Epithelial cell of proximal tubule (primary cell): ENCODE data around the gene SUSD1. TPM values are rescaled to one million over a fixed set of nuclear protein-coding genes. Genes with fewer than 3 reads are reported as not detected.
"Not testable (repeated sequence)": the region's sequence is repeated elsewhere in the genome, so short reads cannot be mapped to it uniquely, and the experiment has no call there.

ENCODE experiments used
- DNase-seq: peaks from one replicate; pipeline ENCODE4 v3.0.0-alpha.2; 2011; ENCODE audit warnings: low read depth
- H3K4me3 ChIP-seq: 2 replicates; pipeline ENCODE4 v1.5.1; 2011; ENCODE audit warnings: low read depth, mild to moderate bottlenecking, low read length
- total RNA-seq: library from RNA; depleted of rRNA; stranded (reverse); fragments of >200 nt; gene quantifications from 2 replicates; pipeline ENCODE4 v1.2.3, GENCODE V29; 2015
- TF ChIP-seq, protein P1 (sequence below): conservative IDR thresholded peaks from 2 replicates; pipeline ENCODE4 v1.5.1; 2012; ENCODE audit warnings: low read depth, mild to moderate bottlenecking, low read length

SUSD1 gene
- total RNA-seq, 1 donor from 2014 or later: 37.4 TPM

DNA sequence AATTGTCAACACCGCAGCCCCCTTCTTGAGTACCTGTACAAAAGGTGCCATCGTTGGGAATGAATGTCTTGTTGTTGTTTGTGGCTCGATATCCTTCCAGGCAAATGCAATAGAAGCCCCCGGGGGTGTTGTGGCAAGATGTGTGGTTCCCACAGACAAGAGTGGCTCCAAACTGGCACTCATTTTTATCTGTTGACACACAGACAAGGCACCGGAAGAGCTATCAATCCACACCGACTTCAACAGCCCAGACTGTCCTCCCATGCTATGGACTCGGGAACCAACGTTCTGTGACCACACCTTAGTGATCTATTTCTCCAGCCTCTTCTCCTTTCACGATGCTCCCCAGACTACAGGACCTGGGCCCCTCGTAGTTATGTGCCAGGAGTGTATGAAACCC is 25.9 kb downstream of the SUSD1 start:
- no peak for DNase-seq
- H3K4me3 ChIP-seq: no peak overlapping the region
- TF ChIP-seq, protein P1, sequence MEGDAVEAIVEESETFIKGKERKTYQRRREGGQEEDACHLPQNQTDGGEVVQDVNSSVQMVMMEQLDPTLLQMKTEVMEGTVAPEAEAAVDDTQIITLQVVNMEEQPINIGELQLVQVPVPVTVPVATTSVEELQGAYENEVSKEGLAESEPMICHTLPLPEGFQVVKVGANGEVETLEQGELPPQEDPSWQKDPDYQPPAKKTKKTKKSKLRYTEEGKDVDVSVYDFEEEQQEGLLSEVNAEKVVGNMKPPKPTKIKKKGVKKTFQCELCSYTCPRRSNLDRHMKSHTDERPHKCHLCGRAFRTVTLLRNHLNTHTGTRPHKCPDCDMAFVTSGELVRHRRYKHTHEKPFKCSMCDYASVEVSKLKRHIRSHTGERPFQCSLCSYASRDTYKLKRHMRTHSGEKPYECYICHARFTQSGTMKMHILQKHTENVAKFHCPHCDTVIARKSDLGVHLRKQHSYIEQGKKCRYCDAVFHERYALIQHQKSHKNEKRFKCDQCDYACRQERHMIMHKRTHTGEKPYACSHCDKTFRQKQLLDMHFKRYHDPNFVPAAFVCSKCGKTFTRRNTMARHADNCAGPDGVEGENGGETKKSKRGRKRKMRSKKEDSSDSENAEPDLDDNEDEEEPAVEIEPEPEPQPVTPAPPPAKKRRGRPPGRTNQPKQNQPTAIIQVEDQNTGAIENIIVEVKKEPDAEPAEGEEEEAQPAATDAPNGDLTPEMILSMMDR: no peak

DNA sequence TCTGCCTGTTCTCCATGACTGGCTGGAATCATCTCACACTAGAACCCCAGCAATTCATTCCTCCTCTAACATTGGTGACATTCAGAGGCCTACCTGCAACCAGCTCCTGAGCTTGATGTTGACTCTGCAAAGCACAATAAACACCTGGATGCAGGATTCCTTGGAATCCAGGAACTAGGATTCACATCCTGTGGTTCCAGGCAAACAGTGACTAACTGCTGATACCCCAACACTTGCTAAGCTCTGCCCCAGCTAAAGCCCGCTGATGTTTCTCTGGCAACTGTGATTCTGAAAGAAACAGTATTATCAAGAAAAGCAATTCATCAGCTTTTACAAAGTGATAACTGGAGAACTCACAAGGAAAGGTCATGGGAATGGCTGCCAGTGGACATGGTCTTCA is 29.2 kb downstream of the SUSD1 start:
- DNase-seq: no peak
- no peak overlapping the region for H3K4me3 ChIP-seq
- TF ChIP-seq, protein P1: no peak

DNA sequence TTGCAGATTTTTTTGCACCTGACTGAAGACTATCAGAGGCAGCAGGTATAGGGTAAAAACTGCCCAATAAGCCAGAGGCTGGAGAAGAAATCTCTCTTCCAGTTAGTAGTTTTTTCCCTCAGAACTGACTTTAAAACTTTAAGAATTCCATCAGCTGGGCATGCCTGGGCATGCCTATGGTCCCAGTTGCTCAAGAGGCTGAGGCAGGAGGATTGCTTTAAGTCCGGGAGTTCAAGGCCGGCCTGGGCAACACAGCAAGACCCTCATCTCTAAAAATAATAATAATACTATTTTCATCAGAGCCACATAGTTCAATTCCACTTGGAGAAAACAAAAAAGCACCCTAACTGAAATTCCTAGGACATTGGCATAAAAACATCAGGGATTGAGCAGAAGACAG is 30.3 kb downstream of the SUSD1 start:
- no peak for DNase-seq
- TF ChIP-seq, protein P1: no peak
- no peak overlapping the region for H3K4me3 ChIP-seq

DNA sequence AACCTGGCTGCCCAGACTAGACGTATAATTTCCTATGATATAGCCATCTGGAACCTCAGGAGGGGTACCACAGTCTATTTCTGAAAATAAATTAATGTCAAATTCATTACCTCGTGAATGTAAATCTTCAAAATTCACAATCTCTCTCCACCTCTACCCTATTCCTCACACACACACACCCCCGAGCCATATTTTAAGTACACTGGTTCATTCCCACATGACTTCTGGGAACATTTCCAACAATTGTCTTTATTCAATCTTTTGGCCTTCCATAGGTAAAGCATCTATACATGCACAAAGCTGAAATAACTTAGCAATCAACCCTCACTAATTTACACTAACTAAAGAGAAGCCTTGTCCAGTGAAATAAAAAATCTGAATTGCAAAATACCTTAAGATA is 32.7 kb downstream of the SUSD1 start:
- TF ChIP-seq, protein P1: no peak
- H3K4me3 ChIP-seq: no peak overlapping the region
- DNase-seq: no peak

DNA sequence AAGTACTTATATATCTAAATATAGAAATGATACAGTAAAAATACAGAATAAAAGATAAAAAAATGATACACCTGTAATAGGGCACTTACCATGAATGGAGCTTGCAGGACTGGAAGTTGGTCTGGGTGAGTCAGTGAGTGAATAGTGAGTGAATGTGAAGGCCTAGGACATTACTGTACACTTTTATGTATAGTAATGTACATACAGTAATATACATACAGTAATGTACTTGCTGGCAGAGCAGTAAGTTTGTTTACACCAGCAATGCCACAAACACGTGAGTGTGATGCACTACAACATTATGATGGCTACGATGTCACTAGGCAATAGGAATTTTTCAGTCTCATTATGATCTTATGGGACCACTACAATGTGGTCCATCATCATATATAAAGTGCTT is 34.2 kb downstream of the SUSD1 start:
- TF ChIP-seq, protein P1: no peak
- no peak overlapping the region for H3K4me3 ChIP-seq
- DNase-seq: no peak

DNA sequence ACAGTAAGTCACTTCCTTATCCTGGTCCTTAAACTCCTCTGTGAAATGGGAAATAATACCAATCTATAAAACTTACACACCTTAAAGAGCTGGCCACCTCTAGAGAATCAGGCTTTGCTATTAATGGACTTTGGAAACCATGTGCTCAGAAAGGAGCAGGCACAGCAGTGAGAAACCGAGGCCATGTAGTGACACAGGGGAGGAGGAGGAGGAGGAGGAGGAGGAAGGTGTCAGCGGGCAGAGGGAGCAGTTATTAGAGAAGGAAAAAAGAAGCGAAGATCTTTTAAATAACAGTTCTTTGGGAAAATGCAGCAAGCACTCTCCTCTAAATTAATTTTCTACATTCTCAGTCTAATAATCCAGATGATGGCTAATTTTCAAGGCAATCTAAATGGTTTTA is 38.0 kb downstream of the SUSD1 start:
- DNase-seq: no peak
- TF ChIP-seq, protein P1: no peak
- no peak overlapping the region for H3K4me3 ChIP-seq

DNA sequence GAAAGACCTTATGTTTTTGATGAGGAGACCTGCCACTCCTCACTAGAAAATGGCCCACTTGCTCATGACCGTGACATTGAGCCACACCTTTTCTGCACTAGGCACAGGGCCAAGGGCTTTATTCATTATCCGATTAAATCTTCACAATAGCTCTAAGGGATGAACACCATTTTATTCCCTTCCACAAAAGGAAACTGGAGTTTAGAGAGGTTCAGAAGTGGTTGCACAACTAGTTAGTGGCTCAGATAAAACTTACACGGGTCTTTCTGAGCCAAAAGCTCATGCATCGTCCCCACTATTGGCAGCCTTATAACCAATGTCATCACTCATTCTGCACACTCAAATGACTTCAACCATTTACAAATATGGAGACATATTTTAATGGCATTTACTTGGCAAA is 39.4 kb downstream of the SUSD1 start:
- no peak overlapping the region for H3K4me3 ChIP-seq
- TF ChIP-seq, protein P1: no peak
- no peak for DNase-seq

DNA sequence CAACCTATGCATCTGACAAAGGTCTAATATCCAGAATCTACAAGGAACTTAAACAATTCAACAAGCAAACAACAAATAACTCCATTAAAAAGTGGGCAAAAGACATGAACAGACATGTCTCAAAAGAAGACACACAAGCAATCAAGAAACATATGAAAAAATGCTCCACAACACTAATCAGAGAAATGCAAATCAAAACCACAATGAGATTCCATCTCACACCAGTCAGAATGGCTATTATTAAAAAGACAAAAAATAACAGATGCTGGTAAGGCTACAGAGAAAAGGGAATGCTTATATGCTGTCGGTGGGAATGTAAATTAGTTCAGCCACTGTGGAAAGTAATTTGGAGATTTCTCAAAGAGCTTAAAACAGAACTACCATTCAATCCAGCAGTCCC is 41.3 kb downstream of the SUSD1 start:
- not testable (repeated sequence) for H3K4me3 ChIP-seq, DNase-seq
